H9 (cell line): Measurements from ENCODE around the gene WAPL. TPM values are rescaled to one million over a fixed set of nuclear protein-coding genes. Genes with fewer than 3 reads are reported as not detected.

Source experiments
- DNase-seq: peaks from one replicate; pipeline ENCODE4 v3.0.0-alpha.2; 2017
- H2AFZ ChIP-seq: one replicate; pipeline ENCODE4 v1.6.1; 2013; ENCODE audit warnings: mild to moderate bottlenecking, low read length, control low read depth, moderate library complexity
- H2AK5ac ChIP-seq: 2 replicates; pipeline ENCODE4 v1.6.1; 2013; ENCODE audit warnings: low read length, control low read depth, mixed read lengths; ENCODE audit not compliant: insufficient read length
- H2BK120ac ChIP-seq: one replicate; pipeline ENCODE4 v1.6.1; 2013; ENCODE audit warnings: low read depth, mild to moderate bottlenecking, low read length, control low read depth, inconsistent platforms; ENCODE audit not compliant: poor library complexity, severe bottlenecking
- H2BK12ac ChIP-seq: 2 replicates; pipeline ENCODE4 v1.6.1; 2013; ENCODE audit warnings: low read length, control low read depth, mixed read lengths, low read depth; ENCODE audit not compliant: insufficient read length
- H2BK15ac ChIP-seq: 2 replicates; pipeline ENCODE4 v1.6.1; 2013; ENCODE audit warnings: low read depth, low read length, control low read depth
- H2BK20ac ChIP-seq: one replicate; pipeline ENCODE4 v1.6.1; 2013; ENCODE audit warnings: low read depth, mild to moderate bottlenecking, low read length, control low read depth, inconsistent platforms; ENCODE audit not compliant: poor library complexity, severe bottlenecking
- H2BK5ac ChIP-seq: 2 replicates; pipeline ENCODE4 v1.6.1; 2013; ENCODE audit warnings: low read length, control low read depth, mixed read lengths; ENCODE audit not compliant: insufficient read length
- H3K14ac ChIP-seq: 2 replicates; pipeline ENCODE4 v1.6.1; 2013; ENCODE audit warnings: low read length, control low read depth; ENCODE audit not compliant: insufficient read depth
- H3K18ac ChIP-seq: 2 replicates; pipeline ENCODE4 v1.6.1; 2013; ENCODE audit warnings: low read depth, mild to moderate bottlenecking, mixed read lengths, low read length, control low read depth; ENCODE audit not compliant: insufficient read length
- H3K23ac ChIP-seq: 2 replicates; pipeline ENCODE4 v1.6.1; 2013; ENCODE audit warnings: low read length, control low read depth, mixed read lengths, low read depth; ENCODE audit not compliant: insufficient read length
- H3K23me2 ChIP-seq: 2 replicates; pipeline ENCODE4 v1.6.1; 2013; ENCODE audit warnings: low read depth, mild to moderate bottlenecking, mixed read lengths, low read length, control low read depth; ENCODE audit not compliant: insufficient read length, poor library complexity, severe bottlenecking
- H3K27ac ChIP-seq: 2 replicates; pipeline ENCODE4 v1.5.1; 2013; ENCODE audit warnings: low read length, control low read depth, mixed read lengths, low read depth; ENCODE audit not compliant: insufficient read length
- H3K27me3 ChIP-seq: 2 replicates; pipeline ENCODE4 v1.6.1; 2013; ENCODE audit warnings: low read length, control low read depth, inconsistent platforms; ENCODE audit not compliant: insufficient read depth
- H3K4ac ChIP-seq: 2 replicates; pipeline ENCODE4 v1.6.1; 2013; ENCODE audit warnings: low read depth, mild to moderate bottlenecking, control low read depth, inconsistent platforms, low read length, moderate library complexity
- H3K4me1 ChIP-seq: 2 replicates; pipeline ENCODE4 v1.6.1; 2013; ENCODE audit warnings: low read length, control low read depth, inconsistent platforms; ENCODE audit not compliant: insufficient read depth
- H3K4me2 ChIP-seq: 2 replicates; pipeline ENCODE4 v1.6.1; 2013; ENCODE audit warnings: low read length, control low read depth, mixed read lengths; ENCODE audit not compliant: insufficient read length, insufficient read depth
- H3K56ac ChIP-seq: 2 replicates; pipeline ENCODE4 v1.6.1; 2013; ENCODE audit warnings: low read depth, mild to moderate bottlenecking, mixed read lengths, low read length, control low read depth; ENCODE audit not compliant: insufficient read length
- H3K79me1 ChIP-seq: 2 replicates; pipeline ENCODE4 v1.6.1; 2013; ENCODE audit warnings: low read depth, mild to moderate bottlenecking, moderate library complexity, low read length, control low read depth, inconsistent platforms; ENCODE audit not compliant: insufficient read depth, poor library complexity, severe bottlenecking
- H3K79me2 ChIP-seq: 2 replicates; pipeline ENCODE4 v1.6.1; 2013; ENCODE audit warnings: low read length, control low read depth, inconsistent platforms; ENCODE audit not compliant: insufficient read depth
- H3K9ac ChIP-seq: 2 replicates; pipeline ENCODE4 v1.6.1; 2013; ENCODE audit warnings: low read length, control low read depth, mixed read lengths; ENCODE audit not compliant: insufficient read length; ENCODE audit errors: extremely low read depth
- H3K9me3 ChIP-seq: one replicate; pipeline ENCODE4 v1.6.1; 2013; ENCODE audit warnings: low read depth, low read length, inconsistent platforms; ENCODE audit not compliant: control insufficient read depth
- H3T11ph ChIP-seq: one replicate; pipeline ENCODE4 v1.6.1; 2013; ENCODE audit warnings: mild to moderate bottlenecking, low read length, control low read depth, inconsistent platforms
- H4K20me1 ChIP-seq: one replicate; pipeline ENCODE4 v1.6.1; 2013; ENCODE audit not compliant: control insufficient read depth, insufficient read length, insufficient read depth
- H4K5ac ChIP-seq: 2 replicates; pipeline ENCODE4 v1.6.1; 2013; ENCODE audit warnings: low read depth, mild to moderate bottlenecking, mixed read lengths, low read length, control low read depth; ENCODE audit not compliant: insufficient read length
- H4K8ac ChIP-seq: replicated peaks from 2 replicates; pipeline ENCODE4 v1.6.1; 2013; ENCODE audit warnings: low read length, control low read depth, mixed read lengths, low read depth; ENCODE audit not compliant: insufficient read length
- H4K91ac ChIP-seq: 2 replicates; pipeline ENCODE4 v1.6.1; 2013; ENCODE audit warnings: low read depth, mild to moderate bottlenecking, moderate library complexity, mixed read lengths, low read length, control low read depth; ENCODE audit not compliant: insufficient read length
- H3K27ac Mint-ChIP-seq, 3 experiments: 2 replicates in 2 of 3; 3 replicates in 1 of 3; pipeline ENCODE4 v1.8.0; 2020 to 2021; ENCODE audit warnings: mixed read lengths in 3 of 3, mild to moderate bottlenecking in 1 of 3, moderate library complexity in 1 of 3
- H3K27me3 Mint-ChIP-seq: 2 replicates; pipeline ENCODE4 v1.8.0; 2021; ENCODE audit warnings: low read depth, mild to moderate bottlenecking, moderate library complexity, mixed read lengths
- H3K36me3 Mint-ChIP-seq, 3 experiments: 2 replicates in 2 of 3; 3 replicates in 1 of 3; pipeline ENCODE4 v1.8.0; 2020 to 2021; ENCODE audit warnings: low read depth in 3 of 3, mixed read lengths in 3 of 3; ENCODE audit not compliant: insufficient read depth in 1 of 3
- H3K4me1 Mint-ChIP-seq, 2 experiments: 2 replicates each; pipeline ENCODE4 v1.8.0; 2020; ENCODE audit warnings: mixed read lengths in 2 of 2
- H3K4me3 Mint-ChIP-seq, 2 experiments: 2 replicates in 1 of 2; 3 replicates in 1 of 2; pipeline ENCODE4 v1.8.0; 2020 to 2021; ENCODE audit warnings: mild to moderate bottlenecking in 2 of 2, mixed read lengths in 2 of 2, moderate library complexity in 1 of 2
- H3K9me3 Mint-ChIP-seq, 2 experiments: 2 replicates in 1 of 2; 3 replicates in 1 of 2; pipeline ENCODE4 v1.8.0; 2020; ENCODE audit warnings: mild to moderate bottlenecking in 2 of 2, mixed read lengths in 2 of 2, moderate library complexity in 1 of 2
- WGBS: extraction: QIAGEN DNeasy Blood & Tissue Kit; methylation state at CpG from one replicate; pipeline ENCODE4 v1.1.7; 2013; ENCODE audit warnings: missing lambda C conversion rate, low lambda C conversion rate, mixed read lengths; ENCODE audit not compliant: insufficient read length; ENCODE audit errors: extremely low coverage; 5-methylcytosine and 5-hydroxymethylcytosine counted together
- total RNA-seq: library from RNA; stranded (reverse); gene quantifications from 2 replicates; pipeline ENCODE4 v1.2.1, GENCODE V29; 2021
- TF ChIP-seq, protein P1 (sequence below): fragments of 200-600 bp; sonication (generic); conservative IDR thresholded peaks from 3 replicates; pipeline ENCODE4 v1.8.0; 2021; ENCODE audit warnings: antibody characterized with exemption, mild to moderate bottlenecking

Gene WAPL
- total RNA-seq, 1 experiment from 2014 or later: 61.4 TPM

DNA sequence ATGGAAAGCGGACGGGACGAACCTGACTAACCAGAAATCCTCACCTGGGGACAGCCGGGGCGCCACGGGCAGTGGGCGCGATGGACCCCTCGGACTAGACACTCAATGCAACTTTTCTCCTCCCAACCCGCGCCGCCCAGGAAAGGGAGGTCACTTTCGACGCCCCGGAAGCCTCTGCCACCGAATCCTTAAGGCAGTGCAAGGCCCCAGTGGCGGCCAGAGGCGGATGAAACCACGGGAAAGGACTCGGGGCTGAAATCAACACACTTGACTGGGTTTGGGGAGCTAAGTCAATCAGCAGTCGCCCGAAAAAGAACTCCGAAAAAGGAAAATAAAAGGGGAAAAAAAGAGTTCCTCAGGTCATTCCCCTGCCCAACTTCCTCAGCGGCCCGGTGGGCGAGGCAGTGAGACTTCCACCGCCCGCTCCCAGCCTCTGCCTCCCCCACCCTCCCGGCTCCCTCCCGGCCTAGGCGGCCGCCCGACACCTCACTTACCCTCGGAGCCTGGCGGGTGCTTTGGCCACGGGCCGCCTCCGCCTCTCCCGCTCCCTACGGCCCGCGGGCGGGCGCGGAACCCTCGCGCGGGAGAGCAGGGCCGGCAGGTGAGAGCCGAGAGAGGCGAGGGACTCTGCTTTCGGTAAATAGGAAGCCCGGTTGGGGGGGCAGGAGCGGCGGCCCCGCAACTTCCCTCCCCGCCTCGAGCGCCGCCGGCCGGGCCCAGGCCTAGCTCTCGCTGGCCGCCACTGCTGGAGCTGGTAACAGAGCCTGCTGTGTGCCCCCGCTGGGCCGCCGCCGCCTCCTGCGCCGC, 518 bp downstream of the WAPL start:
- Histone ChIP-seq H3K18ac (no peak overlapping the region), H3K56ac (no peak overlapping the region), H4K8ac (no peak overlapping the region), H3K27me3 (no peaks in the 10 kb centered on the region), H3K79me2 (peaks cover 18% of the 10 kb centered on the region), H2AFZ (no peak overlapping the region), H3K9ac (peak overlapping the region; percentile 79), H2BK15ac (no peak overlapping the region; the same call in 1 of the 2 replicates), H3K79me1 (no peaks in the 10 kb centered on the region), H3K9me3 (no peaks in the 10 kb centered on the region), H3K4me1 (peaks cover 2% of the 10 kb centered on the region; the same call in 1 of the 2 replicates), H3K23ac (no peak overlapping the region), H2BK12ac (no peak overlapping the region), H2AK5ac (no peak overlapping the region), H4K5ac (no peak overlapping the region), H3K23me2 (peaks cover 7% of the 10 kb centered on the region), H4K91ac (no peak overlapping the region), H2BK120ac (no peak overlapping the region), H3K4ac (no peak overlapping the region), H3K4me2 (peak overlapping the region; percentile 91), H3K27ac (no peak overlapping the region), H3T11ph (no peak overlapping the region), H3K14ac (peak overlapping the region; percentile 86), H2BK20ac (no peak overlapping the region), H4K20me1 (no peaks in the 10 kb centered on the region), H2BK5ac (no peak overlapping the region)
- H3K36me3 Mint-ChIP-seq: peaks cover 22 to 31% (median 28%) of the 10 kb centered on the region in 3 experiments; a peak in 6 of 7 replicates
- TF ChIP-seq, protein P1, sequence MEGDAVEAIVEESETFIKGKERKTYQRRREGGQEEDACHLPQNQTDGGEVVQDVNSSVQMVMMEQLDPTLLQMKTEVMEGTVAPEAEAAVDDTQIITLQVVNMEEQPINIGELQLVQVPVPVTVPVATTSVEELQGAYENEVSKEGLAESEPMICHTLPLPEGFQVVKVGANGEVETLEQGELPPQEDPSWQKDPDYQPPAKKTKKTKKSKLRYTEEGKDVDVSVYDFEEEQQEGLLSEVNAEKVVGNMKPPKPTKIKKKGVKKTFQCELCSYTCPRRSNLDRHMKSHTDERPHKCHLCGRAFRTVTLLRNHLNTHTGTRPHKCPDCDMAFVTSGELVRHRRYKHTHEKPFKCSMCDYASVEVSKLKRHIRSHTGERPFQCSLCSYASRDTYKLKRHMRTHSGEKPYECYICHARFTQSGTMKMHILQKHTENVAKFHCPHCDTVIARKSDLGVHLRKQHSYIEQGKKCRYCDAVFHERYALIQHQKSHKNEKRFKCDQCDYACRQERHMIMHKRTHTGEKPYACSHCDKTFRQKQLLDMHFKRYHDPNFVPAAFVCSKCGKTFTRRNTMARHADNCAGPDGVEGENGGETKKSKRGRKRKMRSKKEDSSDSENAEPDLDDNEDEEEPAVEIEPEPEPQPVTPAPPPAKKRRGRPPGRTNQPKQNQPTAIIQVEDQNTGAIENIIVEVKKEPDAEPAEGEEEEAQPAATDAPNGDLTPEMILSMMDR: no peak
- H3K27me3 Mint-ChIP-seq: no peaks in the 10 kb centered on the region
- H3K9me3 Mint-ChIP-seq: no peaks in the 10 kb centered on the region
- peak overlapping the region; percentile 95 to 99 (median 96) for H3K27ac Mint-ChIP-seq
- peak overlapping the region; percentile 98 for H3K4me3 Mint-ChIP-seq
- DNase-seq: no peak
- WGBS: no CpG with 5 or more reads among the region's 70 CpGs
- peaks cover 26 to 39% of the 10 kb centered on the region in 2 experiments for H3K4me1 Mint-ChIP-seq
